Fibroblast of lung (primary cell): ENCODE results near the gene GPNMB.

Experiments used
- CTCF ChIP-seq, 2 donors: IDR thresholded peaks in 1 of 2; conservative IDR thresholded peaks in 1 of 2; 1 replicate in 1 of 2; 2 replicates in 1 of 2; pipeline ENCODE4 v1.5.1; 2011 to 2012; ENCODE audit warnings: low read length in 2 of 2, control low read depth in 1 of 2, inconsistent platforms in 1 of 2, low read depth in 1 of 2, mild to moderate bottlenecking in 1 of 2
- EZH2 ChIP-seq: IDR thresholded peaks from 2 replicates; pipeline ENCODE4 v1.5.1; 2012; ENCODE audit warnings: low read length, control low read depth, mild to moderate bottlenecking; ENCODE audit errors: missing control alignments

DNA sequence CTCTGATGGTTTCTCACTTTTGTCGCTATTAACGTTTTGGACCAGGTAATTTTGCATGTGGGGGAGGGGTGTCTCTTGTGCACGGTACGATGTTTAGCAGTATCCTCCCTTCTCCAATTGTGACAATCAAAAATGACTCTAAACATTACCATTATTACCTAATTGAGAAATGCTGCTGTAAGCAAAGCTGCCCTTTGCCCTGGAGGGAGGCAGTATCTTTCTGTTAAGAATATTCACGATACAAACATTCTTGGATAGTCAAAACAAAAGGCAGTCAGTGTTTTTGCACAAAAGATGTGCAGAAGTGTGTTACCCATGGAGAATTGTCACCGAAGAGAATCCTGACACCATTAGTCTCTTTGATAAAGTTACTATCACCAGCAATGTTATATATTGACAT is 62.2 kb downstream of the GPNMB start:
- no peak for TF ChIP-seq CTCF (conservative IDR thresholded peaks at IDR 0.05 in 1 of 2, IDR thresholded peaks at IDR 0.05 in 1 of 2; ENCODE audit: low read depth in 1 of 2, low read length in 2 of 2)
- no peak for TF ChIP-seq EZH2
